Mesendoderm (in vitro differentiated cells): ENCODE results near the gene CCSER1.
"Not testable (repeated sequence)": the region's sequence is repeated elsewhere in the genome, so short reads cannot be mapped to it uniquely, and the experiment has no call there.

Experiments used
- DNase-seq: peaks from one replicate; pipeline ENCODE4 v3.0.0; 2013
- H2AK5ac ChIP-seq: 2 replicates; pipeline ENCODE4 v1.6.1; 2013; ENCODE audit warnings: low read length, inconsistent platforms
- H2BK120ac ChIP-seq: 2 replicates; pipeline ENCODE4 v1.6.1; 2013; ENCODE audit warnings: low read depth, mild to moderate bottlenecking, low read length, moderate library complexity, mixed read lengths
- H2BK15ac ChIP-seq: replicated peaks from 2 replicates; pipeline ENCODE4 v1.6.1; 2013; ENCODE audit warnings: low read depth, mild to moderate bottlenecking, moderate library complexity
- H2BK5ac ChIP-seq: 2 replicates; pipeline ENCODE4 v1.6.1; 2013; ENCODE audit warnings: low read length, inconsistent platforms
- H3K18ac ChIP-seq: 2 replicates; pipeline ENCODE4 v1.6.1; 2013; ENCODE audit warnings: mild to moderate bottlenecking, low read length, mixed read lengths
- H3K23ac ChIP-seq: one replicate; pipeline ENCODE4 v1.6.1; 2013; ENCODE audit warnings: low read length
- H3K27ac ChIP-seq: 2 replicates; pipeline ENCODE4 v1.5.1; 2013; ENCODE audit warnings: low read depth, mild to moderate bottlenecking, inconsistent platforms, low read length, moderate library complexity
- H3K27me3 ChIP-seq: 2 replicates; pipeline ENCODE4 v1.6.1; 2013; ENCODE audit warnings: low read length, control low read depth, mild to moderate bottlenecking, inconsistent platforms; ENCODE audit not compliant: insufficient read depth, poor library complexity
- H3K36me3 ChIP-seq: 2 replicates; pipeline ENCODE4 v1.6.1; 2013; ENCODE audit warnings: low read length, inconsistent platforms; ENCODE audit not compliant: control insufficient read depth, insufficient read depth
- H3K4ac ChIP-seq: one replicate; pipeline ENCODE4 v1.6.1; 2013; ENCODE audit warnings: low read depth, mild to moderate bottlenecking, low read length, moderate library complexity
- H3K4me1 ChIP-seq: 2 replicates; pipeline ENCODE4 v1.6.1; 2013; ENCODE audit warnings: low read depth, low read length, inconsistent platforms; ENCODE audit not compliant: control insufficient read depth
- H3K4me2 ChIP-seq: 2 replicates; pipeline ENCODE4 v1.6.1; 2013; ENCODE audit warnings: low read length
- H3K4me3 ChIP-seq: 2 replicates; pipeline ENCODE4 v1.5.1; 2013; ENCODE audit warnings: mild to moderate bottlenecking, low read length
- H3K56ac ChIP-seq: one replicate; pipeline ENCODE4 v1.6.1; 2013; ENCODE audit warnings: low read length
- H3K79me1 ChIP-seq: 2 replicates; pipeline ENCODE4 v1.6.1; 2013; ENCODE audit warnings: low read length, inconsistent platforms
- H3K79me2 ChIP-seq: 2 replicates; pipeline ENCODE4 v1.6.1; 2013; ENCODE audit warnings: mild to moderate bottlenecking, low read length; ENCODE audit not compliant: control insufficient read depth, insufficient read depth
- H3K9ac ChIP-seq: 2 replicates; pipeline ENCODE4 v1.6.1; 2013; ENCODE audit warnings: low read length, inconsistent platforms
- H4K5ac ChIP-seq: one replicate; pipeline ENCODE4 v1.6.1; 2013; ENCODE audit warnings: low read length
- H4K8ac ChIP-seq: one replicate; pipeline ENCODE4 v1.6.1; 2013; ENCODE audit warnings: low read depth, mild to moderate bottlenecking, control low read depth, low read length, moderate library complexity
- WGBS: extraction: QIAGEN DNeasy Blood & Tissue Kit; methylation state at CpG from one replicate; pipeline ENCODE4 v1.1.7; 2013; ENCODE audit warnings: low lambda C conversion rate, missing lambda C conversion rate; ENCODE audit not compliant: insufficient coverage; ENCODE audit errors: extremely low coverage; 5-methylcytosine and 5-hydroxymethylcytosine counted together

Gene CCSER1

DNA sequence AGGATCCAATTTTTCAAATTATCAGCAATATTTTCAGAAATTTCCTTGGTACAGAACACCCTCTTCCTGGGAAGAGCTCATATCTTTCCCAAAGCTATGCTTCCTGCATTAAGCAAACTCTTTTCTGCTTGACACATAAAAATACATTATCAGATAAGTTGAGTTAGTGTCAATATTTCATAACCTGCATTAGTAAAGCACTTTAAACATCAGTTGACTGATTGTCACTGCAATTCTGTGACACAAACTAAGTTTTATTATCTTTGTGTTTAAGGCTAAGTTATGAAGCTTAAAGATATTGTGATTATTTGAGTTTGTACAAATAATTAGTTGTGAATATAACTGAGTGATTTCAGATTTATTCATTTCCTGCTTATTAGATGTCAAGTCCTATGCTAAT lies 1131.1 kb downstream of the CCSER1 start:
- H3K4ac ChIP-seq: no peak overlapping the region
- H3K36me3 ChIP-seq: no peaks in the 10 kb centered on the region
- no peak overlapping the region for H3K56ac ChIP-seq
- H2BK15ac ChIP-seq: no peak overlapping the region
- DNase-seq: no peak
- H3K4me1 ChIP-seq: no peaks in the 10 kb centered on the region
- no peak overlapping the region for H4K8ac ChIP-seq
- H2AK5ac ChIP-seq: no peak overlapping the region
- H4K5ac ChIP-seq: no peak overlapping the region
- H3K9ac ChIP-seq: no peak overlapping the region
- no peaks in the 10 kb centered on the region for H3K27me3 ChIP-seq
- H3K18ac ChIP-seq: no peak overlapping the region
- no peak overlapping the region for H3K23ac ChIP-seq
- H2BK120ac ChIP-seq: no peak overlapping the region
- no peaks in the 10 kb centered on the region for H3K79me1 ChIP-seq
- H2BK5ac ChIP-seq: no peak overlapping the region
- no peaks in the 10 kb centered on the region for H3K79me2 ChIP-seq
- H3K4me2 ChIP-seq: no peak overlapping the region
- H3K27ac ChIP-seq: no peak overlapping the region
- H3K4me3 ChIP-seq: no peak overlapping the region

DNA sequence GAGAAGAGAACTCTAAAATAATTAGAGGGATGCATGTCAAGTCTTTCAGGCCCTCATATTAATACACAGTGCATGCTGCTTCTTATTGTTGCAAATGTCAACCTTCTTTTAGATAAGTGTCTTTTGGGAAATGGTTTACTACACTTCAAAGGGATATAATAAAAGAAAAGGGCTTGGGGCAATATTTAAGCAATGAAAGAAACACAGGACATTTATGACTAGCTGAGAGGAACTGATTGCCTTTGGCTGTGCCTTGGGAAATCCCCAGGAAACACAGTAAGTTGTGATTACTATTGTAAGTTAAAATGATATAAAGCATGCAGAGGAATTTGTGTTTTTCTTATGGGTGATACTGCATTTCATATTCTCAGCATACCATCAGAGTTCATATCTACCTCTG lies 1140.3 kb downstream of the CCSER1 start:
- Histone ChIP-seq H4K5ac (no peak overlapping the region), H3K4me3 (no peak overlapping the region), H2BK15ac (no peak overlapping the region), H3K27me3 (no peaks in the 10 kb centered on the region), H3K4me2 (no peak overlapping the region), H3K4me1 (peaks cover 2% of the 10 kb centered on the region), H3K36me3 (no peaks in the 10 kb centered on the region), H2AK5ac (no peak overlapping the region), H3K79me2 (no peaks in the 10 kb centered on the region), H3K27ac (peak overlapping the region; percentile 10), H3K56ac (no peak overlapping the region), H3K23ac (no peak overlapping the region), H3K79me1 (no peaks in the 10 kb centered on the region), H3K18ac (no peak overlapping the region), H3K4ac (no peak overlapping the region), H2BK5ac (no peak overlapping the region), H4K8ac (no peak overlapping the region), H3K9ac (no peak overlapping the region), H2BK120ac (no peak overlapping the region)
- DNase-seq: no peak

DNA sequence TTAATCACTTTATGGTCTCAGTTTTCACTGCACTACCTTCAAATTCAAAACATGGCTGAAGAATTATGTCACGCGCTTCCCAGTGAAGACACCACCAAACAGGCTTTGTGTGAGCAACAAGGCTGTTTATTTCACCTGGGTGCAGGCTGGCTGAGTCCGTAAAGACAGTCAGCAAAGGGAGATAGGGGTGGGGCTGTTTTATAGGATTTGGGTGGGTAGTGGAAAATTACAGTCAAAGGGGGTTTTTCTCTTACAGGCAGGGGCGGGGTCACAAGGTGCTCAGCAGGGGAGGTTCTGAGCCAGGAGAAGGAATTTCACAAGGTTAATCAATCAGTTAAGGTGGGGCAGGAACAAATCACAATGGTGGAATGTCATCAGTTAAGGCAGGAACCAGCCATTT lies 1141.3 kb downstream of the CCSER1 start:
- not testable (repeated sequence) for H2AK5ac ChIP-seq

DNA sequence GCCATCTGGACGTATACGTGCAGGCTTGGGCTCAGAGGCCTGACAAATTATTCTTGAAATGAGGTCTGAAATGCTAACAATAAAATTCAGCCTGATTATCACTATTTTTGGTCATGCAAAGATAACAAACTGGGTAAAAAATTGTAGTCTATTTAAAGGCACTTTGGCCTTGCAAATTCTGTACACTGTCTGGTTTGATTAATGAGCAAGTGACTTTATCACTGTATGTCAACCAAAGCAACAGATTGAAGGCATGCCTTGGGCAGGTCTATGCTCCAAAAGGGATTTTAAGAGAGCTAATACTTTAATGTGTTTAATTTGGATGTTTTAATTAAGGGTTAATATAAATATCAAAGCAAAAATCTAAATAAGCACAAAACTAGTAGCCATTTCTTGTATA lies 1141.7 kb downstream of the CCSER1 start:
- Histone ChIP-seq H3K4me2 (no peak overlapping the region), H2BK5ac (peak overlapping the region; percentile 33), H3K79me2 (no peaks in the 10 kb centered on the region), H2AK5ac (no peak overlapping the region), H2BK15ac (no peak overlapping the region), H3K56ac (peak overlapping the region; percentile 37), H3K4me3 (no peak overlapping the region), H3K27ac (no peak overlapping the region), H3K36me3 (no peaks in the 10 kb centered on the region), H4K8ac (peak overlapping the region; percentile 56), H2BK120ac (peak overlapping the region; percentile 73), H3K4ac (no peak overlapping the region), H3K9ac (no peak overlapping the region), H4K5ac (no peak overlapping the region), H3K18ac (peak overlapping the region; percentile 90), H3K27me3 (no peaks in the 10 kb centered on the region), H3K23ac (no peak overlapping the region), H3K79me1 (no peaks in the 10 kb centered on the region), H3K4me1 (peaks cover 2% of the 10 kb centered on the region)
- peak; percentile 35 for DNase-seq
- no CpG with 5 or more reads among the region's 2 CpGs for WGBS

More for the DNA sequence above, 1141.3 kb downstream of the CCSER1 start:
- not testable (repeated sequence) for H3K56ac ChIP-seq, H2BK120ac ChIP-seq, H3K79me2 ChIP-seq, H3K18ac ChIP-seq, H3K23ac ChIP-seq, H3K4me1 ChIP-seq, H4K8ac ChIP-seq, H2BK15ac ChIP-seq, H3K36me3 ChIP-seq, H3K27ac ChIP-seq, H3K4me3 ChIP-seq, H3K9ac ChIP-seq, H3K27me3 ChIP-seq, H3K4ac ChIP-seq, H4K5ac ChIP-seq, H3K4me2 ChIP-seq, H2BK5ac ChIP-seq, H3K79me1 ChIP-seq
- WGBS: no CpG with 5 or more reads among the region's 4 CpGs
- DNase-seq: peak; percentile 97

DNA sequence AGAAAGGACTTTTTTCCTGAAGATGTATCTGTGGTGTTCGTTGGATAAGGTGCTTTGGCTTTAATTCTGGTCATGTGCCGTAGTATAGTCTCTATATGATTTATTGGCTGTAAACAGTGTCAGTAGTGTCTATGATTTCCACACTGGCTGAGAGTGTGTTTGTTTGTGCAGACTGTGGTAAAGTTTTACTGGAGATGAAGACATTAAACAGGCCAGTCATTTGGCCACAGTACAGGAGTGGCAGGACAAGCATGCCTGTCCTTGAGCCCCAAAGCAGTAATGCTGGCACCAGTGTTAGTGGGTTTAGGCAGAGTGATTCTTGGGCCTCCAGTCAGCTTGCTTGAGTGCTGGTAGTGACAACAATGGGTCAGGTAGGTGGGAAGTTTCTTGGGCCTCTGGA lies 1152.7 kb downstream of the CCSER1 start:
- Histone ChIP-seq H3K4me3 (no peak overlapping the region), H3K23ac (no peak overlapping the region), H4K5ac (no peak overlapping the region), H3K4me2 (no peak overlapping the region), H3K27me3 (no peaks in the 10 kb centered on the region), H2BK15ac (no peak overlapping the region), H4K8ac (no peak overlapping the region), H3K56ac (no peak overlapping the region), H3K27ac (no peak overlapping the region), H3K36me3 (no peaks in the 10 kb centered on the region), H3K79me2 (no peaks in the 10 kb centered on the region), H2AK5ac (no peak overlapping the region), H3K18ac (no peak overlapping the region), H3K4ac (no peak overlapping the region), H3K9ac (no peak overlapping the region), H3K4me1 (peaks cover 5% of the 10 kb centered on the region), H2BK5ac (no peak overlapping the region), H2BK120ac (no peak overlapping the region), H3K79me1 (no peaks in the 10 kb centered on the region)
- no CpG with 5 or more reads among the region's 2 CpGs for WGBS
- DNase-seq: no peak

DNA sequence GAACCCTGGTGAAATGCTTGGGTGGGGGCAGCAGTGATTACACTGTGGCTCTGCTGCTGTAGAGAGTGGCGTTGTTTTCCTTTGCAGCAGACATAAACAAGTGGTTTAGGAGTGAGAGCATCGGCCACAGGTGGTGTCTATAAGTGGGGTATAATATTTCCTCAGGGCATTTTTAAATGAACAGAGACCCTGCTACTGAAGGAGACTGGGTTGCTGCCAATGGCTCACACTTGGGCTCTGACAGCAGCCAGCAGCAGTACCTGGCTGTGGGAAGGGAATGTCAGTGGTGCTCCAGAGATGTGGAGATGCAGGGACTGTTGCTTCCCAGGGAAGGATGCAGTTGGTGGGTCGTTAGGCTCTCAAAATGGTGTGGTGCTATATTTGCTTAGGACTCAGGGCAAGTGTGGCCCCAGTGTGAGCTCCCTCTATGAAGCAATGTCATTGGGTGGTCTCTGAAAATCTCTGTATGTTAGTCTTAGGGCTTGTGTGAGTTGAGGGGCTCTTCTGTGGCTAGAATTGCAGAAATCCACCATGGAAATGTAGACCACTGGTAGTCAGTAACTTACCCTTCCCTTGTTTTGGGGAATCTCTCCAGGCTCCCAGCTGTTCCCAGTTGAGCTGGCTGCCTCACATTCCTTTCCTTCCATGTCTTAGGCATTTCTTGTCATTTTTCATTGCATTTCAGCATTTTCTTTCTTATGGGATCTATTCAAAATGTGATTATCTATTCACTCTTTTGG lies 1153.5 kb downstream of the CCSER1 start:
- Histone ChIP-seq H3K4me2 (no peak overlapping the region), H2BK120ac (no peak overlapping the region), H3K18ac (no peak overlapping the region), H3K79me2 (no peaks in the 10 kb centered on the region), H2BK15ac (no peak overlapping the region), H4K5ac (no peak overlapping the region), H3K36me3 (no peaks in the 10 kb centered on the region), H3K79me1 (no peaks in the 10 kb centered on the region), H3K4me1 (peaks cover 5% of the 10 kb centered on the region), H3K27me3 (no peaks in the 10 kb centered on the region), H3K27ac (no peak overlapping the region), H3K9ac (no peak overlapping the region), H3K4me3 (no peak overlapping the region), H3K4ac (no peak overlapping the region), H2AK5ac (no peak overlapping the region), H2BK5ac (no peak overlapping the region), H3K23ac (no peak overlapping the region), H4K8ac (no peak overlapping the region), H3K56ac (no peak overlapping the region)
- no CpG with 5 or more reads among the region's 3 CpGs for WGBS
- no peak for DNase-seq
